ENCODE results near the gene NTSR2. TPM values are rescaled to one million over a fixed set of nuclear protein-coding genes. Genes with fewer than 3 reads are reported as not detected.
"Not testable (repeated sequence)": the region's sequence is repeated elsewhere in the genome, so short reads cannot be mapped to it uniquely, and the experiment has no call there.

Gene NTSR2
- total RNA-seq, 2 experiments from 2014 or later: not detected

DNA sequence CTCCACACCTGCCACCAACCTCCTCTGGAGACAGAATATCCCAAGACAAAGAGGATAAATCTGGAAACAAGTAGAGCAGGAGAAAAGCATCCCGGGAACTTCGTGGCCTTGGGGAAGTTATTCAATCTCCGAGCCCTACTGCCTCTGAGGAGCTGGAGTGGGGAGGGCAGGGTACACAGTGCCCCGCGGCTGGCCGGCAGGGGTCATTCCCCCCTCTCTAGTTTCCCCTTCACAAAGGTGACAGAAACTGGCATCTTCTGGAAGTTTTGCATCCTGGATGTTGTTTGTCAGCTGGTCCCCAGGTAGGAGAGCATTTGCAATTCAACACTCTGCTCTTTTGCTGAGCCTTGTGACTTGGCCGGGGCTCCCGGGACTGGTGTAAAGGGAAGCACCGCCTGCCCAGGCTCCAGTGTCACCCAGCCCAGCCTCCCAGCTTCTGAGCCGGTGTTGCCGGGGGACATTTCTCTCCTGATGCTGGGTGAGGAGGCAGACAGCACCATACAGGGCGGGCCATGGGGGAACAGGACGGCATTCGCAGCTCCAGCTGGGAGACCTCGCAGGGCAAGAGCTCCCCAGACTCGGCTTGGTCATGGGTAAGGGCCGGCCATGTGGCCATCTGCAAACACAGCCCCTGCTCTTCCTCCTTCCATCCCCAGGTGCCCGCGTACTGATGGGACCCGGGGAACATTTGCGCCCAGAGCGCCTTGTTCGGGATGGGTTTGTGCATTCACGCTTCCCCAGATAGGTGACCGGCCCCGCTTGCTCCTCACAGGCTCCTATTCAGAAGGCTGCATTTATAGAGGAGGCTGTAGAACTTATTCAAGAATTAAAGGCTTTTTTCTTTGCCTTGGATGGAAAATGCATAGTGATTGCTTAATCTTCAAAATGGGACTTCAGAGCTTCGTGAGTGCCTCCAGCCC is 7.4 kb upstream of the NTSR2 start:
- Mint-ChIP-seq H3K4me3 (no peak overlapping the region), H3K9me3 (no peaks in the 10 kb centered on the region), H3K4me1 (peaks cover 9% of the 10 kb centered on the region), H3K27me3 (peaks cover 44% of the 10 kb centered on the region), H3K36me3 (no peaks in the 10 kb centered on the region), H3K27ac (no peak overlapping the region)
- DNase-seq: no peak

- no peaks in the 10 kb centered on the region for H3K9me3 Mint-ChIP-seq
- H3K27ac Mint-ChIP-seq: no peak overlapping the region
- H3K4me3 Mint-ChIP-seq: no peak overlapping the region
- H3K4me1 Mint-ChIP-seq: peaks cover 4% of the 10 kb centered on the region
- peaks cover 52% of the 10 kb centered on the region for H3K27me3 Mint-ChIP-seq
- H3K36me3 Mint-ChIP-seq: no peaks in the 10 kb centered on the region
- DNase-seq: no peak
These were observed 6.6 kb upstream of the NTSR2 start for GRCh38 chr2:11676640-11677039.

DNA sequence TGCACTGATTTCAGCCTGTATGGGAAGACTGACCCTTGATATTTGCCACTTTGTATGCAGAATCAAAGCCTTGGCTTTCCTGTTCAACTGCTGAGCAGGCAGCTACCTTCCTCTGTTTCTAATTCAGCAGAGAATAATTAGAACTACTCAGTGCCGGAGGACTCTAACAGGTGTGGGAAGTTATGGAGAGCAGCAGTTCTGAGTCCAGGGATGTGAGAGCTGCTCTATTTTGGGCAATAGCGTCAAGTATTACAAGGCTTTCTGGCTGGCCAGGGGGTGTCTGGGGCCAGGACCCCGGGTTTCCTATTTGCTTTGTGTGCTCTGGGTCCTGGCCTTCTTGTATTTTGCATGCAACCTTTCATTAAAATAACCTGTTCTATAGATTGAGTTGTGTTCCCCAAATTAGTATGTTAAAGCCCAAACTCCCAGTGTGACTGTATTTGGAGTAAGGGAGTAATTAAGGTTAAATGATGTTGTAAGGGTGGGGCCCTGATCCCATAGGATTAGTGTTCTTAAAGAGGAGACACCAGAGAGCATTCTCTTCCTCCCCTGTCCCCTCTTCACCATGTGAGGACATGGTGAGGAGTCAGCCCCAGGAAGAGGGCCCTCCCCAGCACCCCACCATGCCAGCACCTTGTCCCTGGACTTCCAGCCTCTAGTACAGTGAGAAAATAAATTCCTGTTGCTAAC is 5.6 kb upstream of the NTSR2 start:
- no peak for DNase-seq
- Mint-ChIP-seq H3K27me3 (peaks cover 58% of the 10 kb centered on the region), H3K36me3 (no peaks in the 10 kb centered on the region), H3K9me3 (no peaks in the 10 kb centered on the region), H3K4me1 (peaks cover 4% of the 10 kb centered on the region), H3K4me3 (no peak overlapping the region), H3K27ac (no peak overlapping the region)

- DNase-seq: no peak
- Mint-ChIP-seq H3K27me3 (peaks cover 64% of the 10 kb centered on the region), H3K27ac (no peak overlapping the region), H3K4me1 (peaks cover 4% of the 10 kb centered on the region), H3K4me3 (no peak overlapping the region), H3K9me3 (peaks cover 3% of the 10 kb centered on the region), H3K36me3 (no peaks in the 10 kb centered on the region)
These were observed 5.0 kb upstream of the NTSR2 start for GRCh38 chr2:11674983-11675382.

- Mint-ChIP-seq H3K27ac (no peak overlapping the region), H3K9me3 (peaks cover 3% of the 10 kb centered on the region), H3K4me1 (peaks cover 4% of the 10 kb centered on the region), H3K4me3 (no peak overlapping the region), H3K36me3 (no peaks in the 10 kb centered on the region), H3K27me3 (peaks cover 67% of the 10 kb centered on the region)
- no peak for DNase-seq
These were observed 2.4 kb upstream of the NTSR2 start for GRCh38 chr2:11672407-11672806.

DNA sequence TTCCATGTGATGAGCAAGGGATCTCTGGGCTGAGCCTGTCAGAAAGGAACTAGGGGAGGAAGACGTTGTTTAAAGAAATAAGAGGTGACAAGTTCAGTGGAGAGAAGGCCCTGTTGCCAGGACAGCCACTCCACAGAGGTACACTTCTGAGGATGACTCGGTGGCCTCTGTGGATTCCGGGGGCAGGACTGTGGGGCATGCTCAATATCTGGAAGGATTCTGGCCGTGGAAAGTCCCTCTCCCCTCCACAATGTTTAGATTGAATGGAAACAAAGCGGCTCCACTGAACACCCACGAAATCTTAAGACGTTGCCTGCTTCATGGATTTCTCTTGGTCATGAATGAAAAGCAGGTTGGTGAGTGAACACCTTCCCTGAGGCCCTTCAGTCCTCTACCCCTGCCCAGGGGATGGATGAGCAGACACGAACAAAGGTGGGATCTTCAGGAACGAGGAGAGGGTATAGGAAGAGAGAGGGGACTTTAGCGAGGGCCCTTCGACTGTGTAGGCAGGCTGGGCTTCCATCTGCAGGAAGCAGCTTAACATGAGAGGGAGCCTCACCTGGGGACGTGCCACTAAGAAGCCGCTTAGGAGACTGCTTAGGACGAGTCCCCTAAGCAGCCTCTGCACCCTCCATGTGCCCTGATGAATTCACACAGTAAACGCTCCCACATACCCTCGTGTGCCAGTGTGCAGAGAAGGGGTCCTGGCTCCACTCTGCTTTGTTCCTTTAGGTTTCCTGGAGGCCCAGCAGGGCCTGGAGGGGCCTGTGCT is 1.9 kb downstream of the NTSR2 start:
- no peak for DNase-seq
- Mint-ChIP-seq H3K36me3 (no peaks in the 10 kb centered on the region), H3K27ac (no peak overlapping the region), H3K4me3 (no peak overlapping the region), H3K4me1 (peaks cover 2% of the 10 kb centered on the region), H3K27me3 (peaks cover 50% of the 10 kb centered on the region), H3K9me3 (peaks cover 8% of the 10 kb centered on the region)

DNA sequence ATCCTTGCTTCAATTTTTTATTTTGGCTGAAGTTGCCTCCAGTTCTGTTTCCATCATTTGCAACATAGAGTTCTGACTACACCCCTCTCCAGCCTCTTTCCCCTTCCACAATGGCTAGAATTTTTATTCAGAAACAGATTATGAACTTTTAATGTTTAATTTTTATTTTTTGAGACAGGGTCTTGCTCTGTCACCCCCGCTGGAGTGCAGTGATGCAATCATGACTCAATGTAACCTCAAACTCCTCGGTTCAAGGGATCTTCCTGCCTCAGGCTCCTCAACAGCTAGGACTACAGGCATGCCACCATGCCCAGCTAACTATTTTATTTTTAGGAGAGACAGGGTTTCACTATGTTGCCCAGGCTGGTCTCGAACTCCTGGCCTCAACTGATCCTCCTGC is 2.8 kb downstream of the NTSR2 start:
- Mint-ChIP-seq H3K36me3 (no peaks in the 10 kb centered on the region), H3K4me3 (no peak overlapping the region)

GRCh38 chr2:11665510-11666362 is 4.3 kb downstream of the NTSR2 start:
- H3K9me3 Mint-ChIP-seq: peaks cover 16% of the 10 kb centered on the region
- H3K4me3 Mint-ChIP-seq: no peak overlapping the region
- H3K4me1 Mint-ChIP-seq: no peaks in the 10 kb centered on the region
- no peak overlapping the region for H3K27ac Mint-ChIP-seq
- no peaks in the 10 kb centered on the region for H3K36me3 Mint-ChIP-seq
- peaks cover 41% of the 10 kb centered on the region for H3K27me3 Mint-ChIP-seq
- no peak for DNase-seq

More for the DNA sequence above, 2.8 kb downstream of the NTSR2 start:
- no peak overlapping the region for H3K27ac Mint-ChIP-seq
- H3K27me3 Mint-ChIP-seq: peaks cover 45% of the 10 kb centered on the region
- no peaks in the 10 kb centered on the region for H3K4me1 Mint-ChIP-seq
- H3K9me3 Mint-ChIP-seq: peaks cover 13% of the 10 kb centered on the region
- no peak for DNase-seq

- no peak overlapping the region for H3K27ac Mint-ChIP-seq
- DNase-seq: no peak
- peaks cover 37% of the 10 kb centered on the region for H3K27me3 Mint-ChIP-seq
- H3K4me1 Mint-ChIP-seq: no peaks in the 10 kb centered on the region
- H3K36me3 Mint-ChIP-seq: no peaks in the 10 kb centered on the region
- no peak overlapping the region for H3K4me3 Mint-ChIP-seq
- H3K9me3 Mint-ChIP-seq: peaks cover 13% of the 10 kb centered on the region
These were observed 5.0 kb downstream of the NTSR2 start for GRCh38 chr2:11665028-11665427.

GRCh38 chr2:11663427-11663826 is 6.6 kb downstream of the NTSR2 start:
- no peak overlapping the region for H3K4me3 Mint-ChIP-seq

DNA sequence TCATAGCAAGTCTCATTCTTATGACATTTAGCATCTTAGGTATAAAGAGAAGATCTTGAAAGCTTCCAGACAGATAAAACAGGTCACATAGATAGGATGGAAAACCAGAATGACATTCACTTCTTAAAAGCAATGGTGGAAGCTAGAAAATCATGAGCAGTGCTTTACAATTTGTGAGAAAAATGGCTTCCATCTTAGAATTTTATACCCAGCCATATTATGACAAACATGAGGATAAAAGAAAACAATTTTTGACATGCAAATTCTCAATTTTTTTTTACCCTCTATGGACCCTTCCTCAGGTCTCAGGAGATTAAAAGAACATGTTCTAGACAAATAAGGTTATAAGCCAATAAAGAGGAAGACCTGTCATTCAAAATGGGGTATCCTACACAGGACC is 7.1 kb downstream of the NTSR2 start:
- H3K27me3 Mint-ChIP-seq: peaks cover 36% of the 10 kb centered on the region

More at GRCh38 chr2:11663427-11663826, 6.6 kb downstream of the NTSR2 start:
- H3K4me1 Mint-ChIP-seq: no peaks in the 10 kb centered on the region
- H3K27ac Mint-ChIP-seq: no peak overlapping the region
- DNase-seq: no peak
- no peaks in the 10 kb centered on the region for H3K36me3 Mint-ChIP-seq
- peaks cover 13% of the 10 kb centered on the region for H3K9me3 Mint-ChIP-seq
- H3K27me3 Mint-ChIP-seq: peaks cover 36% of the 10 kb centered on the region

GRCh38 chr2:11661891-11662435 is 8.0 kb downstream of the NTSR2 start:
- H3K4me3 Mint-ChIP-seq: no peak overlapping the region
- DNase-seq: no peak
- H3K36me3 Mint-ChIP-seq: no peaks in the 10 kb centered on the region
- H3K4me1 Mint-ChIP-seq: no peaks in the 10 kb centered on the region
- peaks cover 28% of the 10 kb centered on the region for H3K27me3 Mint-ChIP-seq
- no peak overlapping the region for H3K27ac Mint-ChIP-seq
- peaks cover 13% of the 10 kb centered on the region for H3K9me3 Mint-ChIP-seq

More for the DNA sequence above, 7.1 kb downstream of the NTSR2 start:
- Mint-ChIP-seq H3K4me3 (no peak overlapping the region), H3K36me3 (no peaks in the 10 kb centered on the region), H3K9me3 (peaks cover 13% of the 10 kb centered on the region), H3K27ac (no peak overlapping the region), H3K4me1 (no peaks in the 10 kb centered on the region)
- no peak for DNase-seq

DNA sequence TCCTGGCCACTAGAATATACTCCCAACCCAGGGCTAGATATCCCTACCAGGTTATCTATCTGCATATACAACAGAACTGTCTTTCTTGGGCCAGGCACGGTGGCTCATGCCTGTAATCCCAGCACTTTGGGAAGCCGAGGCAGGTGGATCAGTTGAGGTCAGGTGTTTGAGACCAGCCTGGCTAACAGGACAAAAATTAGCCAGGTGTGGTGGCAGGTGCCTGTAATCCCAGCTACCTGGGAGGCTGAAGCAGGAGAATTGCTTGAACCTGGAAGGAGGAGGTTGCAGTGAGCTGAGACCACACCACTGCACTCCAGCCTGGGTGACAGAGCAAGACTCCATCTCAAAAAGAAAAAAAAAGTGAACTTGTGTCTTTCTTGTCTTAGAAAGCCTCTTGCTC is 9.6 kb downstream of the NTSR2 start:
- not testable (repeated sequence) for H3K4me1 Mint-ChIP-seq, H3K27ac Mint-ChIP-seq, H3K4me3 Mint-ChIP-seq, DNase-seq, H3K36me3 Mint-ChIP-seq
- H3K27me3 Mint-ChIP-seq: peaks cover 28% of the 10 kb centered on the region
- H3K9me3 Mint-ChIP-seq: peaks cover 13% of the 10 kb centered on the region

GRCh38 chr2:11659851-11660250 is 10.1 kb downstream of the NTSR2 start:
- no peak overlapping the region for H3K4me3 Mint-ChIP-seq
- H3K36me3 Mint-ChIP-seq: no peaks in the 10 kb centered on the region
- no peaks in the 10 kb centered on the region for H3K4me1 Mint-ChIP-seq
- peaks cover 13% of the 10 kb centered on the region for H3K9me3 Mint-ChIP-seq
- H3K27ac Mint-ChIP-seq: no peak overlapping the region
- H3K27me3 Mint-ChIP-seq: peaks cover 28% of the 10 kb centered on the region
- no peak for DNase-seq

Data from activated naive CD8-positive, alpha-beta T cell treated with anti-CD3 and anti-CD28 coated beads for 36 hours (primary cell).